Measurements from ENCODE around the gene GCNA. TPM values are rescaled to one million over a fixed set of nuclear protein-coding genes. Genes with fewer than 3 reads are reported as not detected.

The GCNA gene
- total RNA-seq, 2 experiments from 2014 or later: 3.1 to 3.5 TPM

DNA sequence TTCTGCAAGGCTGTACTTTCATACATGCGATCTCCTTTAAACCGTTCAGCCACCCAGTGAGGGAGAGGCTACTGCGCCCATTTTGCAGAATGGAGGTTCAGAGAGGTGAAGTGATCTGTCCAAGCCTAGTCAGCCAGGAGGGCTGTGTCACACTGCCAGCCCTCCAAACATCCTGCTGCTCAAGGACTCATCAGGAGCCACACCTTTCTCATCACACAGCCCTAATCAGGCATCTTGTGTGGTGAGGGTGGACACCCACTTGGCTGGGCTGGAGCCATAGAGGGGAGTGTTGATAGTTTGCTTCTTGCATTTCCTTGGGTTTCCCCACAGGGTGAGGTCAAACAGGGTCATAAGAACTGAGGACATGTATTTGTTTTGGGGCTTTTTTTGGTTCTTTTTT is 45.5 kb downstream of the GCNA start:
- ATAC-seq (peak; percentile 12), DNase-seq (peak; percentile 30)
- H3K4me3 Mint-ChIP-seq: peak overlapping the region; percentile 49
- ChIA-PET CTCF (interaction anchor here (0.5 to 2.3 kb wide), 2 partner anchors 8 to 115 kb away, joined by 3 to 8 read pairs; no protein-coding TSS in a partner anchor), POLR2A (interaction anchor here (0.9 kb wide), 1 partner anchor 341 kb away, joined by 3 read pairs; the partner anchor contains the start of gene NONO)
- peaks cover 2% of the 10 kb centered on the region for H3K36me3 Mint-ChIP-seq (ENCODE audit: low read depth)
- H3K27me3 Mint-ChIP-seq: no peaks in the 10 kb centered on the region
- intact Hi-C loops (cut with DNase I, micrococcal nuclease): loop anchor here in 1 of 2 experiments (1.0 kb wide), 1 partner anchor 14 kb away; no protein-coding TSS in a partner anchor
- H3K9me3 Mint-ChIP-seq (ENCODE audit: low read depth): no peaks in the 10 kb centered on the region
- H3K27ac Mint-ChIP-seq: peak overlapping the region; percentile 94
- H3K4me1 Mint-ChIP-seq: peaks cover 47% of the 10 kb centered on the region

DNA sequence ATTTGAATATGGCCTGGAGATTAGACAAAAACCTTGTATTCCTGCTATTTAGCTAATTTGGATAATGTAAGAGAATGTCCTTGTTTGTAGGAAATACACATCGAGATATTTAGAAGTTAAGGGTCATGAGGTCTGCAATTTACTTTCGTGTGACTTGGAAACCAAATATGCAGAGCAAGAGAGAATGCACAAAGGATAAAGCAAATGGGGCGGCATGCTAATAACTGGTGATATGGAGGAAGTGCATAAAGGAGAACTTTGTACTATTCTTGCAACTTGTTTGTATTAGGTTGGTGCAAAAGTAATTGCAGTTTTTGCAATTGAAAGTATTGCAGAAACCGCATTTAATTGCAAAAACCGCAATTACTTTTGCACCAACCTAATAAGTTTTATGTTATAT is 47.2 kb downstream of the GCNA start:
- no peak overlapping the region for H3K27ac Mint-ChIP-seq
- H3K27me3 Mint-ChIP-seq: no peaks in the 10 kb centered on the region
- intact Hi-C loops (cut with DNase I, micrococcal nuclease): no loop called here
- POLR2A ChIA-PET: no interaction called here
- H3K4me3 Mint-ChIP-seq: no peak overlapping the region
- no peaks in the 10 kb centered on the region for H3K9me3 Mint-ChIP-seq (ENCODE audit: low read depth)
- ATAC-seq (no peak), DNase-seq (no peak)
- H3K36me3 Mint-ChIP-seq (ENCODE audit: low read depth): no peaks in the 10 kb centered on the region
- CTCF ChIA-PET: interaction anchor here (2.3 kb wide), 1 partner anchor 10 kb away, joined by 8 read pairs; no protein-coding TSS in a partner anchor
- H3K4me1 Mint-ChIP-seq: peaks cover 31% of the 10 kb centered on the region

- H3K36me3 Mint-ChIP-seq (ENCODE audit: low read depth): no peaks in the 10 kb centered on the region
- H3K4me3 Mint-ChIP-seq: no peak overlapping the region
- no peaks in the 10 kb centered on the region for H3K9me3 Mint-ChIP-seq (ENCODE audit: low read depth)
- H3K4me1 Mint-ChIP-seq: peaks cover 24% of the 10 kb centered on the region
- CTCF ChIA-PET: no interaction called here
- DNase-seq: no peak
- no peak overlapping the region for H3K27ac Mint-ChIP-seq
- ATAC-seq: no peak
- POLR2A ChIA-PET: interaction anchor here (0.6 kb wide), 1 partner anchor 11 kb away, joined by 4 read pairs; no protein-coding TSS in a partner anchor
- intact Hi-C loops (cut with DNase I, micrococcal nuclease): no loop called here
- no peaks in the 10 kb centered on the region for H3K27me3 Mint-ChIP-seq
Observed at GRCh38 chrX:71626576-71626975, 48.3 kb downstream of the GCNA start.

GRCh38 chrX:71627588-71628404 is 49.6 kb downstream of the GCNA start:
- H3K36me3 Mint-ChIP-seq (ENCODE audit: low read depth): no peaks in the 10 kb centered on the region
- H3K27me3 Mint-ChIP-seq: no peaks in the 10 kb centered on the region
- POLR2A ChIA-PET: no interaction called here
- DNase-seq (no peak), ATAC-seq (no peak)
- peaks cover 12% of the 10 kb centered on the region for H3K4me1 Mint-ChIP-seq
- no peak overlapping the region for H3K27ac Mint-ChIP-seq
- no peaks in the 10 kb centered on the region for H3K9me3 Mint-ChIP-seq (ENCODE audit: low read depth)
- H3K4me3 Mint-ChIP-seq: no peak overlapping the region
- intact Hi-C loops (cut with DNase I, micrococcal nuclease): no loop called here
- CTCF ChIA-PET: no interaction called here

GRCh38 chrX:71629467-71629866 is 51.2 kb downstream of the GCNA start:
- DNase-seq (no peak), ATAC-seq (no peak)
- no peak overlapping the region for H3K4me3 Mint-ChIP-seq
- H3K27me3 Mint-ChIP-seq: no peaks in the 10 kb centered on the region
- H3K9me3 Mint-ChIP-seq (ENCODE audit: low read depth): no peaks in the 10 kb centered on the region
- H3K27ac Mint-ChIP-seq: no peak overlapping the region
- POLR2A ChIA-PET: no interaction called here
- CTCF ChIA-PET: no interaction called here
- H3K36me3 Mint-ChIP-seq (ENCODE audit: low read depth): no peaks in the 10 kb centered on the region
- H3K4me1 Mint-ChIP-seq: no peaks in the 10 kb centered on the region
- intact Hi-C loops (cut with DNase I, micrococcal nuclease): no loop called here

- POLR2A ChIA-PET: no interaction called here
Observed at GRCh38 chrX:71632923-71633657, 54.9 kb downstream of the GCNA start.

DNA sequence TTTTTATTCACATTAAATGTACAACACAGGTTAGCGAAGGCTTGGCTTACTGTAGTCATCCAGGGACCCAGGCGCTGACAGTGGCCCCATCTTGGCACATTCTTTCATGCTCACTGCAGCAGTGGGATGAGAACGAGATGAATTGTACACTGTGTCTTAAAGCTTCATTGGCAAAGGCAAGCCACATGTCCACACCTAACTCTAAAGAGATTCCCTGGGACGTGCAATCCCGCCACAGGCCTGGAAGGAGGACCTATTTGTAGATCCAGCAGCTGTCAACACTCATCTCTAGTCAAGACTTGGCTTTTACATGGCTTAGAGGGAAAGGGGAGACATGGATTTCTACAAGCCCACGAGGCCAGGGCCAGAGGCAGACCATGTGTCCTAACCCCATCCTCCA is 56.1 kb downstream of the GCNA start:
- ChIA-PET POLR2A (no interaction called here), CTCF (interaction anchor here (1.0 kb wide), 1 partner anchor 16 kb away, joined by 4 read pairs; no protein-coding TSS in a partner anchor)
- Mint-ChIP-seq H3K9me3 (ENCODE audit: low read depth) (no peaks in the 10 kb centered on the region), H3K4me1 (no peaks in the 10 kb centered on the region), H3K36me3 (ENCODE audit: low read depth) (no peaks in the 10 kb centered on the region), H3K27me3 (no peaks in the 10 kb centered on the region), H3K4me3 (no peak overlapping the region), H3K27ac (no peak overlapping the region)
- DNase-seq (no peak), ATAC-seq (no peak)
- intact Hi-C loops (cut with DNase I, micrococcal nuclease): no loop called here

More at GRCh38 chrX:71632923-71633657, 54.9 kb downstream of the GCNA start:
- H3K4me1 Mint-ChIP-seq: no peaks in the 10 kb centered on the region
- no peaks in the 10 kb centered on the region for H3K9me3 Mint-ChIP-seq (ENCODE audit: low read depth)
- no peaks in the 10 kb centered on the region for H3K27me3 Mint-ChIP-seq
- H3K4me3 Mint-ChIP-seq: no peak overlapping the region
- ATAC-seq (no peak), DNase-seq (no peak)
- H3K27ac Mint-ChIP-seq: no peak overlapping the region
- CTCF ChIA-PET: interaction anchor here (0.6 kb wide), 1 partner anchor 19 kb away, joined by 3 read pairs; no protein-coding TSS in a partner anchor
- intact Hi-C loops (cut with DNase I, micrococcal nuclease): no loop called here
- no peaks in the 10 kb centered on the region for H3K36me3 Mint-ChIP-seq (ENCODE audit: low read depth)

- ATAC-seq (peak; percentile 68), DNase-seq (peak; percentile 34)
- CTCF ChIA-PET: interaction anchor here (2.2 kb wide), 1 partner anchor 17 kb away, joined by 6 read pairs; no protein-coding TSS in a partner anchor
- POLR2A ChIA-PET: interaction anchor here (0.6 kb wide), 2 partner anchors 16 to 18 kb away, joined by 4 read pairs; partner anchors contain the start of gene CXCR3
- Mint-ChIP-seq H3K9me3 (ENCODE audit: low read depth) (no peaks in the 10 kb centered on the region), H3K4me3 (no peak overlapping the region), H3K27me3 (no peaks in the 10 kb centered on the region), H3K4me1 (no peaks in the 10 kb centered on the region), H3K36me3 (ENCODE audit: low read depth) (no peaks in the 10 kb centered on the region), H3K27ac (peak overlapping the region; percentile 88)
- intact Hi-C loops (cut with DNase I, micrococcal nuclease): loop anchor here in 1 of 2 experiments (1.0 kb wide), 1 partner anchor 13 kb away; no protein-coding TSS in a partner anchor
Observed at GRCh38 chrX:71636438-71637252, 58.4 kb downstream of the GCNA start.

GRCh38 chrX:71637253-71637618 is 59.0 kb downstream of the GCNA start:
- ChIA-PET CTCF (interaction anchor here (2.2 kb wide), 1 partner anchor 18 kb away, joined by 6 read pairs; no protein-coding TSS in a partner anchor), POLR2A (interaction anchor here (0.6 kb wide), 1 partner anchor 15 kb away, joined by 4 read pairs; no protein-coding TSS in a partner anchor)
- peak overlapping the region; percentile 88 for H3K27ac Mint-ChIP-seq
- no peaks in the 10 kb centered on the region for H3K9me3 Mint-ChIP-seq (ENCODE audit: low read depth)
- H3K4me1 Mint-ChIP-seq: no peaks in the 10 kb centered on the region
- H3K4me3 Mint-ChIP-seq: no peak overlapping the region
- H3K36me3 Mint-ChIP-seq (ENCODE audit: low read depth): no peaks in the 10 kb centered on the region
- DNase-seq (peak; percentile 27), ATAC-seq (peak; percentile 55)
- intact Hi-C loops (cut with DNase I, micrococcal nuclease): loop anchor here in 1 of 2 experiments (1.0 kb wide), 1 partner anchor 14 kb away; no protein-coding TSS in a partner anchor
- no peaks in the 10 kb centered on the region for H3K27me3 Mint-ChIP-seq

- Mint-ChIP-seq H3K27ac (no peak overlapping the region), H3K36me3 (ENCODE audit: low read depth) (no peaks in the 10 kb centered on the region), H3K4me3 (no peak overlapping the region), H3K9me3 (ENCODE audit: low read depth) (no peaks in the 10 kb centered on the region), H3K4me1 (no peaks in the 10 kb centered on the region), H3K27me3 (no peaks in the 10 kb centered on the region)
- ChIA-PET POLR2A (interaction anchor here (0.6 kb wide), 1 partner anchor 19 kb away, joined by 3 read pairs; the partner anchor contains the start of gene CXCR3), CTCF (interaction anchor here (2.2 kb wide), 1 partner anchor 18 kb away, joined by 6 read pairs; no protein-coding TSS in a partner anchor)
- peak; percentile 34 for ATAC-seq
- no peak for DNase-seq
- intact Hi-C loops (cut with DNase I, micrococcal nuclease): loop anchor here (1.0 kb wide), 3 partner anchors 15 to 20 kb away; partner anchors contain the start of gene CXCR3 (in 1 of the 2)
Observed at GRCh38 chrX:71637848-71638247, 59.6 kb downstream of the GCNA start.
